Liver (tissue), 9 donors: ENCODE data around the gene POLR2L. TPM values are rescaled to one million over a fixed set of nuclear protein-coding genes. Genes with fewer than 3 reads are reported as not detected.

Experiments used
- DNase-seq: peaks from one replicate; pipeline ENCODE4 v3.0.0-alpha.2; 2017; ENCODE audit warnings: low spot score
- H3K27ac ChIP-seq, 2 donors: one replicate each; pipeline ENCODE4 v1.7.0; 2013; ENCODE audit warnings: inconsistent platforms in 2 of 2, low read length in 2 of 2, control low read depth in 1 of 2, low read depth in 1 of 2, mild to moderate bottlenecking in 1 of 2
- H3K27me3 ChIP-seq, 4 donors: one replicate each; pipeline versions ENCODE4 v1.6.1 to v1.7.0; 2013; ENCODE audit warnings: low read length in 3 of 4, inconsistent platforms in 1 of 4, mild to moderate bottlenecking in 1 of 4, moderate library complexity in 1 of 4; ENCODE audit not compliant: control insufficient read depth in 4 of 4, insufficient read depth in 4 of 4
- H3K36me3 ChIP-seq, 4 donors: one replicate each; pipeline versions ENCODE4 v1.6.1 to v1.7.0; 2013; ENCODE audit warnings: low read length in 3 of 4, mild to moderate bottlenecking in 3 of 4, low read depth in 1 of 4, moderate library complexity in 1 of 4; ENCODE audit not compliant: control insufficient read depth in 4 of 4, insufficient read depth in 3 of 4
- H3K4me1 ChIP-seq, 4 donors: one replicate each; pipeline versions ENCODE4 v1.6.1 to v1.7.0; 2013; ENCODE audit warnings: low read length in 3 of 4, mild to moderate bottlenecking in 3 of 4, moderate library complexity in 1 of 4; ENCODE audit not compliant: control insufficient read depth in 4 of 4, insufficient read depth in 4 of 4
- H3K4me3 ChIP-seq, 3 donors: one replicate each; pipeline versions ENCODE4 v1.6.1 to v1.7.0; 2013; ENCODE audit warnings: low read length in 3 of 3, control low read depth in 1 of 3, low read depth in 1 of 3, mild to moderate bottlenecking in 1 of 3
- H3K9ac ChIP-seq, 2 donors: one replicate each; pipeline ENCODE4 v1.7.0; 2013; ENCODE audit warnings: low read length in 2 of 2, mild to moderate bottlenecking in 2 of 2, moderate library complexity in 2 of 2, control low read depth in 1 of 2, low read depth in 1 of 2
- H3K9me3 ChIP-seq, 4 donors: one replicate each; pipeline versions ENCODE4 v1.6.1 to v1.7.0; 2013; ENCODE audit warnings: low read length in 3 of 4; ENCODE audit not compliant: control insufficient read depth in 4 of 4
- CTCF ChIP-seq: fragments of 150-350 bp; IDR thresholded peaks from 2 replicates; pipeline ENCODE4 v1.5.1; 2017; ENCODE audit warnings: improper control_type of control experiment, low read depth, low read length; ENCODE audit not compliant: missing input control
- EGR1 ChIP-seq, 2 donors: IDR thresholded peaks; 2 replicates each; pipeline ENCODE4 v1.6.1; 2016 to 2018; ENCODE audit warnings: antibody characterized with exemption in 2 of 2, low read depth in 2 of 2
- FOXA1 ChIP-seq: IDR thresholded peaks from 2 replicates; pipeline ENCODE4 v1.6.1; 2016; ENCODE audit warnings: antibody characterized with exemption
- FOXA2 ChIP-seq: IDR thresholded peaks from 2 replicates; pipeline ENCODE4 v1.6.1; 2016; ENCODE audit warnings: antibody characterized with exemption
- GABPA ChIP-seq, 2 donors: IDR thresholded peaks in 1 of 2; conservative IDR thresholded peaks in 1 of 2; 2 replicates each; pipeline ENCODE4 v1.6.1; 2016; ENCODE audit warnings: antibody characterized with exemption in 2 of 2, mild to moderate bottlenecking in 1 of 2, moderate library complexity in 1 of 2
- HNF4A ChIP-seq, 2 donors: conservative IDR thresholded peaks; 2 replicates each; pipeline ENCODE4 v1.6.1; 2016; ENCODE audit warnings: antibody characterized with exemption in 2 of 2, mild to moderate bottlenecking in 2 of 2
- HNF4G ChIP-seq: IDR thresholded peaks from 2 replicates; pipeline ENCODE4 v1.6.1; 2016; ENCODE audit warnings: antibody characterized with exemption
- JUND ChIP-seq, 2 donors: IDR thresholded peaks; 2 replicates each; pipeline ENCODE4 v1.6.1; 2016; ENCODE audit warnings: antibody characterized with exemption in 2 of 2
- MAX ChIP-seq: IDR thresholded peaks from 2 replicates; pipeline ENCODE4 v1.6.1; 2016; ENCODE audit warnings: antibody characterized with exemption
- NR2F2 ChIP-seq: IDR thresholded peaks from 2 replicates; pipeline ENCODE4 v1.6.1; 2016; ENCODE audit warnings: antibody characterized with exemption
- RAD21 ChIP-seq, 2 donors: IDR thresholded peaks; 2 replicates each; pipeline ENCODE4 v1.6.1; 2016; ENCODE audit warnings: antibody characterized with exemption in 2 of 2, mild to moderate bottlenecking in 2 of 2
- RXRA ChIP-seq, 2 donors: IDR thresholded peaks; 2 replicates each; pipeline ENCODE4 v1.6.1; 2017 to 2018; ENCODE audit warnings: antibody characterized with exemption in 2 of 2, mild to moderate bottlenecking in 1 of 2
- SP1 ChIP-seq: IDR thresholded peaks from 2 replicates; pipeline ENCODE4 v1.6.1; 2018; ENCODE audit warnings: antibody characterized with exemption, mild to moderate bottlenecking
- TAF1 ChIP-seq: conservative IDR thresholded peaks from 2 replicates; pipeline ENCODE4 v1.6.1; 2016; ENCODE audit warnings: antibody characterized with exemption, mild to moderate bottlenecking
- YY1 ChIP-seq: IDR thresholded peaks from 2 replicates; pipeline ENCODE4 v1.6.1; 2016; ENCODE audit warnings: antibody characterized with exemption, mild to moderate bottlenecking
- WGBS: extraction: QIAGEN DNeasy Blood & Tissue Kit; methylation state at CpG from one replicate; pipeline ENCODE4 v1.1.7; 2013; 5-methylcytosine and 5-hydroxymethylcytosine counted together
- polyA plus RNA-seq, 2 donors: library from polyadenylated mRNA; stranded (reverse) in 1 of 2; unstranded in 1 of 2; fragments of 200-250 nt in 1 of 2; fragments of >200 nt in 1 of 2; fragmentation: Nextera tagmentation in 1 of 2; extraction: Ambion mirVana in 1 of 2; gene quantifications; one replicate each; pipeline versions ENCODE4 v1.2.1 to v1.2.3, GENCODE V29; 2013 to 2015
- total RNA-seq, 2 donors: library from RNA; depleted of rRNA; stranded (reverse); fragments of >200 nt; gene quantifications; one replicate each; pipeline ENCODE4 v1.2.3, GENCODE V29; 2014
- TF ChIP-seq, protein P1 (sequence below): IDR thresholded peaks from 2 replicates; pipeline ENCODE4 v1.6.1; 2016; ENCODE audit warnings: antibody characterized with exemption
- TF ChIP-seq, protein P2 (sequence below): IDR thresholded peaks from 2 replicates; pipeline ENCODE4 v1.6.1; 2016; ENCODE audit warnings: antibody characterized with exemption
- TF ChIP-seq, protein P3 (sequence below): IDR thresholded peaks from 2 replicates; pipeline ENCODE4 v1.6.1; 2016; ENCODE audit warnings: antibody characterized with exemption, mild to moderate bottlenecking
- donor health status: healthy.
- donor health status: healthy.
- donor health status: healthy.
- donor health status: healthy.
- donor health status: healthy.

POLR2L gene
- total and polyA plus RNA-seq, 4 donors = 28.1 to 230 (median 106) TPM

DNA sequence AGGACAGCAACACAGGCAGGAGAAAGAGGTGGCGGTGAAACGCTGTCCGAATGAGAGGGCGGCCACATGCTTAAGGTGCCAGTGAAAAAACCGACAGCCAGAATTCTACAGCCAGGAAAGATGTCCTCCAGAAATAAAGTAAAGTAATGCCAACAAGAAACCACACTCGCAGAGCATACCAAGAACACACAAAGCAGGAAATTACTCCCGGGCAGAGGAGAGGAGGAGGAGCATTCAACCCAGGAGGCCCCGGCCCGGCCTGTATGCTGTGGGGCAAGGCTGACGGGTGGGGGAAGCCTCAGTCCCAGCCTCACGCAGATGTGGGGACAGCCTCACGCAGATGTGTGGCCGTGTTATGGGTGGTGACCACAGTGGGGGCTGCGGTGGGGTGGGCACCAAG lies 40.3 kb upstream of the POLR2L start:
- Histone ChIP-seq H3K36me3 (peaks cover 8 to 39% (median 13%) of the 10 kb centered on the region in 4 donors), H3K4me1 (no peaks in the 10 kb centered on the region), H3K27me3 (no peaks in the 10 kb centered on the region), H3K9ac (no peak overlapping the region), H3K4me3 (no peak overlapping the region), H3K27ac (no peak overlapping the region), H3K9me3 (no peaks in the 10 kb centered on the region)
- WGBS = 94% methylated on average over 14 of the region's 14 CpGs
- TF ChIP-seq CTCF (no peak), FOXA1 (no peak), YY1 (no peak), NR2F2 (no peak), RXRA (IDR thresholded peaks at IDR 0.05) (no peak), RAD21 (IDR thresholded peaks at IDR 0.05) (no peak), SP1 (no peak), TAF1 (no peak), EGR1 (IDR thresholded peaks at IDR 0.05; ENCODE audit: low read depth in 2 of 2) (no peak), HNF4G (no peak), JUND (IDR thresholded peaks at IDR 0.05) (no peak), FOXA2 (no peak), MAX (no peak), GABPA (IDR thresholded peaks at IDR 0.05 in 1 of 2, conservative IDR thresholded peaks at IDR 0.05 in 1 of 2) (no peak), HNF4A (conservative IDR thresholded peaks at IDR 0.05) (no peak)
- TF ChIP-seq, protein P1, sequence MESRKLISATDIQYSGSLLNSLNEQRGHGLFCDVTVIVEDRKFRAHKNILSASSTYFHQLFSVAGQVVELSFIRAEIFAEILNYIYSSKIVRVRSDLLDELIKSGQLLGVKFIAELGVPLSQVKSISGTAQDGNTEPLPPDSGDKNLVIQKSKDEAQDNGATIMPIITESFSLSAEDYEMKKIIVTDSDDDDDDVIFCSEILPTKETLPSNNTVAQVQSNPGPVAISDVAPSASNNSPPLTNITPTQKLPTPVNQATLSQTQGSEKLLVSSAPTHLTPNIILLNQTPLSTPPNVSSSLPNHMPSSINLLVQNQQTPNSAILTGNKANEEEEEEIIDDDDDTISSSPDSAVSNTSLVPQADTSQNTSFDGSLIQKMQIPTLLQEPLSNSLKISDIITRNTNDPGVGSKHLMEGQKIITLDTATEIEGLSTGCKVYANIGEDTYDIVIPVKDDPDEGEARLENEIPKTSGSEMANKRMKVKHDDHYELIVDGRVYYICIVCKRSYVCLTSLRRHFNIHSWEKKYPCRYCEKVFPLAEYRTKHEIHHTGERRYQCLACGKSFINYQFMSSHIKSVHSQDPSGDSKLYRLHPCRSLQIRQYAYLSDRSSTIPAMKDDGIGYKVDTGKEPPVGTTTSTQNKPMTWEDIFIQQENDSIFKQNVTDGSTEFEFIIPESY = no peak
- TF ChIP-seq, protein P2, sequence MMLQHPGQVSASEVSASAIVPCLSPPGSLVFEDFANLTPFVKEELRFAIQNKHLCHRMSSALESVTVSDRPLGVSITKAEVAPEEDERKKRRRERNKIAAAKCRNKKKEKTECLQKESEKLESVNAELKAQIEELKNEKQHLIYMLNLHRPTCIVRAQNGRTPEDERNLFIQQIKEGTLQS = no peak
- TF ChIP-seq, protein P3, sequence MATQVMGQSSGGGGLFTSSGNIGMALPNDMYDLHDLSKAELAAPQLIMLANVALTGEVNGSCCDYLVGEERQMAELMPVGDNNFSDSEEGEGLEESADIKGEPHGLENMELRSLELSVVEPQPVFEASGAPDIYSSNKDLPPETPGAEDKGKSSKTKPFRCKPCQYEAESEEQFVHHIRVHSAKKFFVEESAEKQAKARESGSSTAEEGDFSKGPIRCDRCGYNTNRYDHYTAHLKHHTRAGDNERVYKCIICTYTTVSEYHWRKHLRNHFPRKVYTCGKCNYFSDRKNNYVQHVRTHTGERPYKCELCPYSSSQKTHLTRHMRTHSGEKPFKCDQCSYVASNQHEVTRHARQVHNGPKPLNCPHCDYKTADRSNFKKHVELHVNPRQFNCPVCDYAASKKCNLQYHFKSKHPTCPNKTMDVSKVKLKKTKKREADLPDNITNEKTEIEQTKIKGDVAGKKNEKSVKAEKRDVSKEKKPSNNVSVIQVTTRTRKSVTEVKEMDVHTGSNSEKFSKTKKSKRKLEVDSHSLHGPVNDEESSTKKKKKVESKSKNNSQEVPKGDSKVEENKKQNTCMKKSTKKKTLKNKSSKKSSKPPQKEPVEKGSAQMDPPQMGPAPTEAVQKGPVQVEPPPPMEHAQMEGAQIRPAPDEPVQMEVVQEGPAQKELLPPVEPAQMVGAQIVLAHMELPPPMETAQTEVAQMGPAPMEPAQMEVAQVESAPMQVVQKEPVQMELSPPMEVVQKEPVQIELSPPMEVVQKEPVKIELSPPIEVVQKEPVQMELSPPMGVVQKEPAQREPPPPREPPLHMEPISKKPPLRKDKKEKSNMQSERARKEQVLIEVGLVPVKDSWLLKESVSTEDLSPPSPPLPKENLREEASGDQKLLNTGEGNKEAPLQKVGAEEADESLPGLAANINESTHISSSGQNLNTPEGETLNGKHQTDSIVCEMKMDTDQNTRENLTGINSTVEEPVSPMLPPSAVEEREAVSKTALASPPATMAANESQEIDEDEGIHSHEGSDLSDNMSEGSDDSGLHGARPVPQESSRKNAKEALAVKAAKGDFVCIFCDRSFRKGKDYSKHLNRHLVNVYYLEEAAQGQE = no peak
- DNase-seq = no peak
